PFSK-1 (cell line): ENCODE results near the gene ABCF2.
A peak's percentile ranks its signal among the peaks of the same experiment; 100 is the strongest.

ENCODE experiments used
- FOXP2 ChIP-seq: optimal IDR thresholded peaks from 2 replicates; pipeline ENCODE3; 2011; ENCODE audit warnings: borderline replicate concordance, control low read depth, inconsistent platforms; ENCODE audit not compliant: insufficient read depth; ENCODE audit errors: extremely low read length, extremely low read depth
- POLR2AphosphoS5 ChIP-seq: IDR thresholded peaks from 2 replicates; pipeline ENCODE4 v1.6.1; 2012; ENCODE audit warnings: low read depth, mild to moderate bottlenecking, control low read depth, low read length, moderate library complexity
- REST ChIP-seq, 2 experiments: IDR thresholded peaks; 2 replicates each; pipeline versions ENCODE4 v1.6.1 to v1.8.0; 2011 to 2012; ENCODE audit warnings: low read depth in 2 of 2, low read length in 2 of 2, control low read depth in 1 of 2, inconsistent platforms in 1 of 2, mild to moderate bottlenecking in 1 of 2, moderate library complexity in 1 of 2; ENCODE audit not compliant: insufficient read depth in 1 of 2
- SIN3A ChIP-seq: IDR thresholded peaks from 2 replicates; pipeline ENCODE4 v1.6.1; 2012; ENCODE audit warnings: mild to moderate bottlenecking, low read length, moderate library complexity, borderline replicate concordance; ENCODE audit not compliant: insufficient read depth
- TAF1 ChIP-seq: IDR thresholded peaks from 2 replicates; pipeline ENCODE4 v1.6.1; 2012; ENCODE audit warnings: low read length, control low read depth, borderline replicate concordance; ENCODE audit not compliant: insufficient read depth

Gene ABCF2

GRCh38 chr7:151172273-151173141 lies 54.5 kb downstream of the ABCF2 start:
- TF ChIP-seq REST (IDR thresholded peaks at IDR 0.05; ENCODE audit: insufficient read depth in 1 of 2, low read depth in 2 of 2, low read length in 2 of 2) (0 out of 4 replicates have a peak, but pooled peaks of 1 of the 2 experiments have one; percentile 16), SIN3A (no peak), FOXP2 (peak; percentile 95)

GRCh38 chr7:151168787-151169162 lies 58.2 kb downstream of the ABCF2 start:
- TF ChIP-seq TAF1: no peak
- TF ChIP-seq FOXP2: no peak
- TF ChIP-seq POLR2AphosphoS5: no peak
- TF ChIP-seq SIN3A: no peak
- TF ChIP-seq REST (IDR thresholded peaks at IDR 0.05; ENCODE audit: insufficient read depth in 1 of 2, low read depth in 2 of 2, low read length in 2 of 2): no peak

- TF ChIP-seq SIN3A (no peak), POLR2AphosphoS5 (no peak), FOXP2 (no peak), TAF1 (no peak), REST (IDR thresholded peaks at IDR 0.05; ENCODE audit: insufficient read depth in 1 of 2, low read depth in 2 of 2, low read length in 2 of 2) (no peak)
Observed at GRCh38 chr7:151168003-151168786, 58.8 kb downstream of the ABCF2 start.

GRCh38 chr7:151167197-151167961 lies 59.6 kb downstream of the ABCF2 start, which contains the start of gene GBX1:
Gene GBX1, minus strand, starts transcription at chr7:151167694. Its CDS starts 146 bp downstream, at chr7:151167548.
- TF ChIP-seq SIN3A (no peak), REST (IDR thresholded peaks at IDR 0.05; ENCODE audit: insufficient read depth in 1 of 2, low read depth in 2 of 2, low read length in 2 of 2) (no peak), POLR2AphosphoS5 (no peak), FOXP2 (no peak), TAF1 (no peak)
